ENCODE measurements around the gene FBXL17. TPM values are rescaled to one million over a fixed set of nuclear protein-coding genes. Genes with fewer than 3 reads are reported as not detected.

Gene FBXL17
- total RNA-seq, 2 donors from 2014 or later: 12.5 to 14.5 TPM

DNA sequence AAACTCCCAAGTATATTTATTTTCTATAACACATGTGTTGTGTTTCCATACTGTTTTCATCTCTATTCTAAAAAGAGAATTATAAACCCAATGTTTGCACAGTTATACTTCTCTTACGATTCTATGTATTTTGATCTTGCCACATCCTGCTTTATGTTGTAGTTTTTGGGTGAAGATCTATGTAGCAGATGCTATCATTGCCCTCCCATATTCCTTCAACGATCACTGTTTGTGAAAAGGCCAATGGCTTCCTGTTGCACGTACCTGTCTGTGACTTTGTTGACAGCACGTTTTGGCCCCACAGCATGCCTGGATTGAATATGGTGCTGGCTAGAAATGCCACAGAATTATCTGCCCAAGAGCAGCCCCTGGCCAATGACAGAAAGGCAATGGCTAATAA is 456.7 kb downstream of the FBXL17 start:
- Mint-ChIP-seq H3K4me1 (ENCODE audit: low read depth) (peaks cover 24% of the 10 kb centered on the region), H3K27me3 (ENCODE audit: low read depth) (no peaks in the 10 kb centered on the region), H3K9me3 (no peaks in the 10 kb centered on the region), H3K36me3 (ENCODE audit: insufficient read depth in 2 of 2) (no peaks in the 10 kb centered on the region), H3K27ac (no peak overlapping the region), H3K4me3 (no peak overlapping the region)
- ATAC-seq (replicated peaks in 1 of 2) (no peak), DNase-seq (no peak)

DNA sequence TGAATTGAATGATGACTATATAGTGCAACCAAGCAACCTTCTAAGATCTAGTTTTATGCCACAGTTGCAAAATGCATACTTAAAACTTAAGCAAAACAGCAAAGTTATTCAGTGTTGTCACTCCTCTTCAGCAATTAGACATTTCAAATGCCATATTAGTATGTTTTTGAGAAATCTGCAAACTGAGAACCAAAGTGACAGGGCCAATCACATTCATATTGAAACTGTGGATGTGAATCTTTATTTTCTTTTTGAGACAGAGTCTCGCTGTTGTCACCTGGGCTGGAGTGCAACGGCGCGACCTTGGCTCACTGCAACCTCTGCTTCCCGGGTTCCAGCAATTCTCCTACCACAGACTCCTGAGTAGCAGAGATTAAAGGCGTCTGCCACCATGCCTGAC is 461.9 kb downstream of the FBXL17 start:
- Mint-ChIP-seq H3K4me1 (ENCODE audit: low read depth) (peaks cover 39% of the 10 kb centered on the region), H3K27ac (peak overlapping the region; percentile 7), H3K4me3 (peak overlapping the region; percentile 34 to 35), H3K36me3 (ENCODE audit: insufficient read depth in 2 of 2) (peaks cover 0 to 2% of the 10 kb centered on the region in 2 donors), H3K27me3 (ENCODE audit: low read depth) (no peaks in the 10 kb centered on the region), H3K9me3 (no peaks in the 10 kb centered on the region)
- peak; percentile 83 to 89 for ATAC-seq (replicated peaks in 1 of 2)
- peak; percentile 22 to 27 for DNase-seq

DNA sequence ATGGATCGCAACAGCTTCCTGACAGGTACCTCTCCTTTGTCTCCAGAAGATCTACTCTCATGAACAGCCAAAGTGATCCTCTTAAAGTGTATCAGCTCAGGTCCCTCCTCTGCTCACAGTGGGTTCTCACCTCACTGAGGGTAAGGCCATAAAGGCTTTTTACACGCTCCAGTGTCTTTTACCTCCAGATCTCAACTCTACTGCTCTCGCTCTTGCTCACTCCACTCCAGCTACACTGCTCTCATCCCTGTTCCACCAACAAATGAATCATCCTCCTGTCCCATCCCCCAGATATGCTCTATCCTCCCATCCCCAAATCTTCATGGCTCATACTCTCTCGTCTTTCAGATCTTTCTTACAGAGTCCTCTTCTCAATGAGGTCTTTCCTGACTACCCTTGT is 462.5 kb downstream of the FBXL17 start:
- Mint-ChIP-seq H3K27ac (peak overlapping the region; percentile 8), H3K9me3 (no peaks in the 10 kb centered on the region), H3K36me3 (ENCODE audit: insufficient read depth in 2 of 2) (peaks cover 0 to 2% of the 10 kb centered on the region in 2 donors), H3K4me1 (ENCODE audit: low read depth) (peaks cover 39% of the 10 kb centered on the region), H3K4me3 (peak overlapping the region; percentile 19 to 35), H3K27me3 (ENCODE audit: low read depth) (no peaks in the 10 kb centered on the region)
- DNase-seq (no peak), ATAC-seq (replicated peaks in 1 of 2) (peak; percentile 43 to 56)

DNA sequence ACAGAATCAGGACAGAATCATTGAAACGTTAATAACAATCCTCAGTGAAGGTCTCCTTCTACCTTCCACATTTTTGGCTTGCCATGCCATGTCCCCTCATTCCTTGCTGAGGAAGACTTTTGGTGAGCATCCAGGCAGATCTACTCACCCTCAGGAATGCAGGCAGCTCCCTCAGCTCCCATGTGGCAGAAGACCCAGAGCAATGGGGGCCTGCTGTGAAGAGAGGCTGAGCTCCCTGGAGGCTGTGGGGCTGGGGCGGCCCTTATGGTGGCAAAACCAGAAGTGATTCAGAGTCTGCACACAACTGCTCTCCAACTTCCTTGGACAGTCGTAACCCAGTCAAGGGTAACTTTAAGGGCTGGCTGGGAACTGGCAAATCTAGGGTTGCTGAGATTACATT is 463.9 kb downstream of the FBXL17 start:
- peaks cover 0 to 4% of the 10 kb centered on the region in 2 donors for H3K36me3 Mint-ChIP-seq (ENCODE audit: insufficient read depth in 2 of 2)
- H3K9me3 Mint-ChIP-seq: peaks cover 0 to 3% of the 10 kb centered on the region in 2 donors
- no peak overlapping the region for H3K4me3 Mint-ChIP-seq
- no peak overlapping the region for H3K27ac Mint-ChIP-seq
- H3K4me1 Mint-ChIP-seq (ENCODE audit: low read depth): peaks cover 49% of the 10 kb centered on the region
- H3K27me3 Mint-ChIP-seq (ENCODE audit: low read depth): no peaks in the 10 kb centered on the region
- ATAC-seq (replicated peaks in 1 of 2) (no peak), DNase-seq (no peak)

DNA sequence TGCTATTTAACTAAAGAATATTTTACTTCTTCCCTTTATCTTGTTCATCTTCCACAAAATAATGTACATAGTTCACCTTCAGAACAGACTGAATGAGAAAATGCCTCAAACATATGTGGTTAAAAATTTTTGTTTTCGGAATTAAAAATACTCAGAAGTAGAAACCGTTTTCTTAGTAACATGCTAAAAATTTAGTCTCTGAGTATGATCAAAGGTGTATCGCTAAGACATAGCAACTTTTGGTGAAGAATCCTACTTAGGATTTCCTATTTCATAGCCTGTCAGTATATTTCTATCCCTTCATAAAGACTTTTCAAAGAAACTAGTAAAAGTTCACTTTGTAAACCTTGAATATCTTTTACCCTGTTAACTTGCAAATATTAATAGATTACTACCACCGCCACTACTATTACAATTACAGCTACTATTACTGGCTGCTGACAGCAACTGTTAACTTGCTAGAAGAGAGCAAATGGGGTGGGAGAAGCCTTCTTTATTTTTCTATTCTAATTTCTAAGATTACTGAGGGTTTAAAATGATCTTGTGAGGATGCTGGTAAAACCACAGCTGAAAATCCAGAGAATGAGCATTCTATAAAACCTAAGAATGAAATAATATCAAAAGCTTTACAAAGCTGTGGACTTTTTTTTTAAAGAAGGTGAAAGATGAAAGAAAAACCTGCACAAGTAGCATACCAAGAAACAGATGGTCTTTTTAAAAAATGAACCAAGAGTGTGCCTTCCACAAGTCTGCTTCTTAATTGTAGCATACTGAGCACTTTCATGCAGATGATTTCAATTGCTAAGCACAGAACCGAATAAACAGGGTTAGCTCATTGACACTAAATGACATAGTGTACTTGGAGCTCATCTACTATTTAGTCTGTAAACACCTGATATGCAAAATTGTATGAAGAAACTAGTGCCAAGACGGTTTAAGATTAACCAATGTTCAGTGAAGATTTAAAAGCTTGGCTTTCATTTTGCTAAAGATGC is 464.9 kb downstream of the FBXL17 start:
- Mint-ChIP-seq H3K27ac (no peak overlapping the region), H3K4me1 (ENCODE audit: low read depth) (peaks cover 50% of the 10 kb centered on the region), H3K36me3 (ENCODE audit: insufficient read depth in 2 of 2) (peaks cover 0 to 4% of the 10 kb centered on the region in 2 donors), H3K4me3 (no peak overlapping the region), H3K9me3 (peaks cover 0 to 3% of the 10 kb centered on the region in 2 donors), H3K27me3 (ENCODE audit: low read depth) (no peaks in the 10 kb centered on the region)
- peak in 1 of 2 donors; percentile 32 for ATAC-seq (replicated peaks in 1 of 2)
- DNase-seq: no peak

DNA sequence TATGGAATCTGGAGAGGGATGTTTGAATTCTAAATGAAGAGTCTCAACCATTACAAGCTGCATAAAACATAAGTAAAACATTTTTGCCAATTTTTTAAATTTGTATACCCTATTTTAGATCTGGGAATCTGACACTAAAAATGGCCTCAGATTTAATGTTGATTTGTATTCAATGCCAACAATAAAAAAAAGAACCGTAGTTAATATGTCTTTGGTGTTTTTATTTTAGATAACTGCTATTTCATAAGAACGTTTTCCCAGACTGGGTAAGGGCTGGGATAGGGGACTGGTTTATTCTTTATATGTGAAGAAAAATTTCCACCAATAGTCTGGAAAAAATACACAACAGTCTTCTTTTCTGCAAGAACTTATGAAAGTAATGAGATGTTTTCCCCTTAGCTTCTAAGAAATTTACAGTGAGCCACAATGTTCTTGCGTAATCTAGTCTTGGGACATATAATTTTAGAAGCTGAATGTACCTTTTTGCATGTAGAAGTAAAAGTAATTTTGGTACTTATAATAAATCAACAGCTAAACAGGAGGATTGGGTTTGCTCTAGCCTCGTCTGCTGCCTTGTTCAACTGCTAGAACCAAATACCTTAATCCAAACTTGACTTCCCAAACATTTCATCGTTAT is 466.6 kb downstream of the FBXL17 start:
- Mint-ChIP-seq H3K9me3 (peaks cover 0 to 3% of the 10 kb centered on the region in 2 donors), H3K27ac (no peak overlapping the region), H3K4me3 (no peak overlapping the region), H3K36me3 (ENCODE audit: insufficient read depth in 2 of 2) (peaks cover 0 to 4% of the 10 kb centered on the region in 2 donors), H3K27me3 (ENCODE audit: low read depth) (no peaks in the 10 kb centered on the region), H3K4me1 (ENCODE audit: low read depth) (peaks cover 47% of the 10 kb centered on the region)
- ATAC-seq (replicated peaks in 1 of 2): no peak
- no peak for DNase-seq

DNA sequence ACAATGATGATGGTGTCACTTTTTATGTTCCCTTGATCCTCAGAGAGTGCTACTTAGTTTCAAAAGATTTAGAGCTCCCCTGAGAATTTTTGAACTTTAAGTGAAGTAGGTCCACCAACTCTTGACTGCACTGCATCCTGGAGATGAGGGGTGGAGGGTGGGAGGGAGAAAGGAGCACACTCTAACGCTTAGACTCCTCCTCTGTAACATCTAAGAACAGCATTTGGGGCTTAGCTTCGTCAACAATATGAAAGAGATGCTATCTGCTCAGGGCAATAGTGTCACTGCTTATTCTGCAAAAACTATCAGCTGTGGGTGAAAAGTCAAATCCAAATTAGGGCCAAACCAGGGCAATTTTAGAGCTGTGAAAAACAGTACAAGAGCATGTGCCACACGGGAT is 468.4 kb downstream of the FBXL17 start:
- no peak overlapping the region for H3K4me3 Mint-ChIP-seq
- DNase-seq: no peak
- peaks cover 2% of the 10 kb centered on the region in 2 donors for H3K36me3 Mint-ChIP-seq (ENCODE audit: insufficient read depth in 2 of 2)
- no peaks in the 10 kb centered on the region for H3K27me3 Mint-ChIP-seq (ENCODE audit: low read depth)
- peaks cover 0 to 3% of the 10 kb centered on the region in 2 donors for H3K9me3 Mint-ChIP-seq
- H3K27ac Mint-ChIP-seq: no peak overlapping the region
- H3K4me1 Mint-ChIP-seq (ENCODE audit: low read depth): peaks cover 31% of the 10 kb centered on the region
- ATAC-seq (replicated peaks in 1 of 2): peak in 1 of 2 donors; percentile 20

DNA sequence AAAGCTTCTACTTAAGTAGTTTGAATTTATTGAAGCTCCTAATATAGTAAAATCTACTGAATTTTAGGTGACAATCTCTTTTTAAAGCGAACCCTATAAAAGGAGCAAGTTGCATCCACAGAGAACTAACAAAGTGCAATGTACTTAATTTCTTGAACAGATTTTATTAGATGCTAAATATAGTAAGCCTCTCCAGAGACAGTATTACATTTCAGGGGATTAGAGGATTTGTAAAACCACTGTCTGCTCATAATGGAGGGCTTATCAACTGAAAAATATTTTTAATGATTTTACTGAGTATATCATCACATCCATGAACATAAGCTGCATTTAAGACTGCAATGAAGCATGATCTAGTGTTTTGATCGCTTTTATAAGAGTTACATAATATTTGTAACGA is 481.2 kb downstream of the FBXL17 start:
- Mint-ChIP-seq H3K4me1 (ENCODE audit: low read depth) (no peaks in the 10 kb centered on the region), H3K27me3 (ENCODE audit: low read depth) (no peaks in the 10 kb centered on the region), H3K9me3 (peaks cover 0 to 5% of the 10 kb centered on the region in 2 donors), H3K36me3 (ENCODE audit: insufficient read depth in 2 of 2) (peaks cover 0 to 2% of the 10 kb centered on the region in 2 donors), H3K27ac (no peak overlapping the region), H3K4me3 (no peak overlapping the region)
- ATAC-seq (replicated peaks in 1 of 2) (no peak), DNase-seq (no peak)

DNA sequence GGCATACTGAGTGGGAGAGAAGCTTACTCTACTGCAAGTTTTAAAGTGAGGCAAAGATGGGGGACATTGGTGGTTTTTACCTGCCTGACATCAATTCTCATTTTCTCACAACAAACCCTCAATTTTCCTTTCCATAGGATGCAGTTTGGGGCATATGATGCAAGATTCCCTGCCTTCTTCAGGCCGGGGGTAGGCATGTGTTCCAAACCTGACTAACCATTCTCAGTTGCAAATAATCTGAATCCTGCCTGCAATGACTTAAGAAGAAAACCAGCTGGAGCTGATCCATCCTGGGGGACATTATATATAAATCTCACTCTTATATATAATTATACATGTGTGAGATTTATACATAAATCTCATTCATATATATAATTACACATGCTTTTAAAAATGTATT is 487.5 kb downstream of the FBXL17 start:
- no peak for ATAC-seq (replicated peaks in 1 of 2)
- no peak for DNase-seq
- Mint-ChIP-seq H3K4me1 (ENCODE audit: low read depth) (no peaks in the 10 kb centered on the region), H3K36me3 (ENCODE audit: insufficient read depth in 2 of 2) (peaks cover 0 to 2% of the 10 kb centered on the region in 2 donors), H3K27me3 (ENCODE audit: low read depth) (no peaks in the 10 kb centered on the region), H3K9me3 (peaks cover 1 to 5% of the 10 kb centered on the region in 2 donors), H3K27ac (no peak overlapping the region), H3K4me3 (no peak overlapping the region)

DNA sequence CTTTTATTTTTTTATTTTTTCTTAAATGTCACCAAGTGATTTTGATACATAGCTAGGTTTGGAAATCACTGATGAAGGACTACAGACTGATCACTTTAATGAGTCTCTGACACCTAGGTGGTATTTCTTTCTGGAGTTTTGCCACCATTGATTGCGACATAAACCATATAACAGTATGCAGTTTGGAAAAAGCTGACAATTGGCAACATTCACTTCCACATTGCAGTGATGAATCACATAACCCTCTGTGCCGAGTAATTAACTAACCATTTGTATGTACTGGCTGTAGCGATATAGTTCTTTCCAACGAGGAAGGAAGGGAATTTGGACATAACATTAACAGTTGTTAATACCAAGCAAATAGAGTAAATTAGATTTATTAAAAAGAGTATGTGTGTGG is 488.3 kb downstream of the FBXL17 start:
- no peaks in the 10 kb centered on the region for H3K27me3 Mint-ChIP-seq (ENCODE audit: low read depth)
- no peaks in the 10 kb centered on the region for H3K4me1 Mint-ChIP-seq (ENCODE audit: low read depth)
- ATAC-seq (replicated peaks in 1 of 2) (no peak), DNase-seq (no peak)
- H3K4me3 Mint-ChIP-seq: no peak overlapping the region
- peaks cover 1 to 3% of the 10 kb centered on the region in 2 donors for H3K9me3 Mint-ChIP-seq
- H3K36me3 Mint-ChIP-seq (ENCODE audit: insufficient read depth in 2 of 2): no peaks in the 10 kb centered on the region
- H3K27ac Mint-ChIP-seq: no peak overlapping the region

DNA sequence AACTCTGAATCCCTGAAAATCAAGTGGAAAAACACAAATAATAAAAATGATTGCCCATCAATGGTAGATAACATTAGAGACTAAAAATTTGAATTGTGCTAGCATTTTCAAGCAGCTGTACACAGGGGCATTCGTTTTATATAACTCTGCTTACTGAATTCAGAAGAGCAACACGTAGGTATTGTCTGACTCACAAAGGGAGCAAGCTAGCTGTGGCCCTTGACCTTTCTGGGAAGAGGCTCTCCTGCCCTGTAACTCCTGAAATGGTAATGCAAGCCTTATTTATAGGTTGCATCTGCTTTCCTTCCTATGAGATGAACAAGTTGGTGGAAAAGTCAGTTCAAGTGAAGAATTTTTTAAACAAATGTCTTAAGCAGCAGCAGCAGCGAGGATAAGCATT is 492.5 kb downstream of the FBXL17 start:
- H3K36me3 Mint-ChIP-seq (ENCODE audit: insufficient read depth in 2 of 2): no peaks in the 10 kb centered on the region

DNA sequence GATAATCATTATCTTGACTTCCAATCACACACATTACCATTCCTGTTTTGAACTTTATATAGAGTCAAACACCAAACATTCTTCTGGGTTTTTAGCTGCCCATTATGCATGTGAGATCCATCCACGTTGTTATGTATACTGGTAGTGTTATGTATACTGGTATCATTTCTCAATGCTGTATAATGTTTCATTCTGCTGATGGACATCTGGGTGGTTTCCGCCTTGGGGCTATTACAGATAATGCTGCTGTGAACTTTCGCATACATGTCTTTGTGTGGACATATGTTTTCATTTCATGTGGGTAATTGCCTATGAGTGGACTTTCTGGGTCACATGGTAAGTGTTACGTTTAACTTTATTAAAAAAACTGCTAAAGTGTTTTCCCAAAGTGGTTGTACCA is 493.4 kb downstream of the FBXL17 start:
- Mint-ChIP-seq H3K27ac (no peak overlapping the region), H3K36me3 (ENCODE audit: insufficient read depth in 2 of 2) (no peaks in the 10 kb centered on the region), H3K27me3 (ENCODE audit: low read depth) (no peaks in the 10 kb centered on the region), H3K9me3 (peaks cover 1 to 2% of the 10 kb centered on the region in 2 donors), H3K4me3 (no peak overlapping the region), H3K4me1 (ENCODE audit: low read depth) (peaks cover 22% of the 10 kb centered on the region)
- ATAC-seq (replicated peaks in 1 of 2) (no peak), DNase-seq (no peak)

More for the DNA sequence above, 492.5 kb downstream of the FBXL17 start:
- ATAC-seq (replicated peaks in 1 of 2) (no peak), DNase-seq (no peak)
- Mint-ChIP-seq H3K27ac (no peak overlapping the region), H3K27me3 (ENCODE audit: low read depth) (no peaks in the 10 kb centered on the region), H3K9me3 (peaks cover 1 to 2% of the 10 kb centered on the region in 2 donors), H3K4me1 (ENCODE audit: low read depth) (peaks cover 22% of the 10 kb centered on the region), H3K4me3 (no peak overlapping the region)

Data from activated T-cell treated with anti-CD3 and anti-CD28 coated beads, Interleukin-2, amount 50 U/mL, for 72 hours (primary cell).